ENCODE measurements around the gene POU2AF1.

POU2AF1 gene

GRCh38 chr11:111409915-111410314 is 30.8 kb upstream of the POU2AF1 start:
- H3K27ac ChIP-seq = no peak overlapping the region

GRCh38 chr11:111408789-111409727 is 30.0 kb upstream of the POU2AF1 start:
- no peak for TF ChIP-seq CTCF (conservative IDR thresholded peaks at IDR 0.05)
- no peak overlapping the region for H3K27ac ChIP-seq

More at GRCh38 chr11:111409915-111410314, 30.8 kb upstream of the POU2AF1 start:
- TF ChIP-seq CTCF (conservative IDR thresholded peaks at IDR 0.05) = no peak

- no peak for TF ChIP-seq CTCF (conservative IDR thresholded peaks at IDR 0.05)
- H3K27ac ChIP-seq = no peak overlapping the region
These were observed 28.6 kb upstream of the POU2AF1 start for GRCh38 chr11:111407652-111408051.

GRCh38 chr11:111406589-111406988 is 27.5 kb upstream of the POU2AF1 start:
- H3K27ac ChIP-seq = no peak overlapping the region; the same call in 1 of the 2 replicates

GRCh38 chr11:111406091-111406490 is 27.0 kb upstream of the POU2AF1 start:
- TF ChIP-seq CTCF (conservative IDR thresholded peaks at IDR 0.05) = no peak
- no peak overlapping the region; the same call in 1 of the 2 replicates for H3K27ac ChIP-seq

More at GRCh38 chr11:111406589-111406988, 27.5 kb upstream of the POU2AF1 start:
- no peak for TF ChIP-seq CTCF (conservative IDR thresholded peaks at IDR 0.05)

- no peak for TF ChIP-seq CTCF (conservative IDR thresholded peaks at IDR 0.05)
- H3K27ac ChIP-seq = no peak overlapping the region; the same call in 1 of the 2 replicates
These were observed 26.5 kb upstream of the POU2AF1 start for GRCh38 chr11:111405551-111405950.

GRCh38 chr11:111403051-111403726 is 24.1 kb upstream of the POU2AF1 start:
- peak overlapping the region; percentile 74 for H3K27ac ChIP-seq
- TF ChIP-seq CTCF (conservative IDR thresholded peaks at IDR 0.05) = no peak

All from VCaP (cell line).